Caki2 (cell line): Measurements from ENCODE around the gene LDLRAD3. TPM values are rescaled to one million over a fixed set of nuclear protein-coding genes. Genes with fewer than 3 reads are reported as not detected.
A peak's percentile ranks its signal among the peaks of the same experiment; 100 is the strongest.

Source experiments
- DNase-seq: peaks from one replicate; pipeline ENCODE4 v3.0.0-alpha.2; 2015; ENCODE audit warnings: low read depth
- in situ Hi-C: cut with HindIII; loops from 2 replicates; pipeline ENCODE4 v1.10.0; 2016; ENCODE audit warnings: low sequenced_read_pairs, low pct_unique_long_range_greater_than_20kb, mixed read lengths
- total RNA-seq: library from RNA; depleted of rRNA; stranded (reverse); fragments of >200 nt; shearing (Covaris generic); gene quantifications from 2 replicates; pipeline ENCODE4 v1.2.3, GENCODE V29; 2014; ENCODE audit warnings: low replicate concordance

LDLRAD3 gene
- total RNA-seq, 1 experiment from 2014 or later, result 1.9 TPM

- in situ Hi-C loops, result loop anchor here (25.0 kb wide), 1 partner anchor 308 kb away; no protein-coding TSS in a partner anchor
Observed at GRCh38 chr11:35945137-35945518, 1.3 kb downstream of the LDLRAD3 start.

GRCh38 chr11:35946766-35947165 is 2.9 kb downstream of the LDLRAD3 start:
- in situ Hi-C loops, result loop anchor here (25.0 kb wide), 1 partner anchor 309 kb away; no protein-coding TSS in a partner anchor
- no peak for DNase-seq

More at GRCh38 chr11:35945137-35945518, 1.3 kb downstream of the LDLRAD3 start:
- no peak for DNase-seq

GRCh38 chr11:35947437-35947836 is 3.6 kb downstream of the LDLRAD3 start:
- in situ Hi-C loops, result loop anchor here (25.0 kb wide), 1 partner anchor 310 kb away; no protein-coding TSS in a partner anchor
- no peak for DNase-seq

- no peak for DNase-seq
- in situ Hi-C loops, result loop anchor here (25.0 kb wide), 1 partner anchor 312 kb away; no protein-coding TSS in a partner anchor
Observed at GRCh38 chr11:35949242-35949641, 5.4 kb downstream of the LDLRAD3 start.

GRCh38 chr11:35950082-35950481 is 6.2 kb downstream of the LDLRAD3 start:
- DNase-seq, result no peak
- in situ Hi-C loops, result no loop called here

- DNase-seq, result no peak
- in situ Hi-C loops, result no loop called here
Observed at GRCh38 chr11:35951680-35952079, 7.8 kb downstream of the LDLRAD3 start.

GRCh38 chr11:35953081-35953760 is 9.4 kb downstream of the LDLRAD3 start:
- DNase-seq, result no peak
- in situ Hi-C loops, result no loop called here

GRCh38 chr11:35954205-35954604 is 10.3 kb downstream of the LDLRAD3 start:
- DNase-seq, result no peak
- in situ Hi-C loops, result no loop called here

GRCh38 chr11:35955636-35956035 is 11.8 kb downstream of the LDLRAD3 start:
- in situ Hi-C loops, result no loop called here
- DNase-seq, result no peak

- DNase-seq, result no peak
- in situ Hi-C loops, result no loop called here
Observed at GRCh38 chr11:35962369-35963138, 18.7 kb downstream of the LDLRAD3 start.

GRCh38 chr11:35963911-35964310 is 20.0 kb downstream of the LDLRAD3 start:
- in situ Hi-C loops, result no loop called here
- DNase-seq, result no peak

GRCh38 chr11:35964841-35965240 is 21.0 kb downstream of the LDLRAD3 start:
- in situ Hi-C loops, result no loop called here
- DNase-seq, result peak; percentile 5

GRCh38 chr11:35967042-35967441 is 23.2 kb downstream of the LDLRAD3 start:
- DNase-seq, result no peak
- in situ Hi-C loops, result no loop called here

GRCh38 chr11:35968386-35969088 is 24.7 kb downstream of the LDLRAD3 start:
- in situ Hi-C loops, result no loop called here
- DNase-seq, result no peak

- in situ Hi-C loops, result no loop called here
Observed at GRCh38 chr11:35969089-35970042, 25.5 kb downstream of the LDLRAD3 start.

GRCh38 chr11:35970445-35970844 is 26.6 kb downstream of the LDLRAD3 start:
- in situ Hi-C loops, result no loop called here
- DNase-seq, result no peak

More at GRCh38 chr11:35969089-35970042, 25.5 kb downstream of the LDLRAD3 start:
- no peak for DNase-seq

GRCh38 chr11:35971841-35972422 is 28.1 kb downstream of the LDLRAD3 start:
- no peak for DNase-seq
- in situ Hi-C loops, result no loop called here
